ENCODE data around the gene LRRK1.
A peak's percentile ranks its signal among the peaks of the same experiment; 100 is the strongest.

The LRRK1 gene

GRCh38 chr15:101048581-101049030, 129.4 kb downstream of the LRRK1 start:
- peak; percentile 15 for DNase-seq

GRCh38 chr15:101049282-101049681, 130.1 kb downstream of the LRRK1 start:
- DNase-seq = peak; percentile 10

GRCh38 chr15:101049856-101050622, 130.9 kb downstream of the LRRK1 start:
- DNase-seq = peak; percentile 16

GRCh38 chr15:101050623-101051290, 131.6 kb downstream of the LRRK1 start:
- DNase-seq = peak; percentile 10

- peak; percentile 12 for DNase-seq
Observed at GRCh38 chr15:101051291-101052030, 132.3 kb downstream of the LRRK1 start.

- peak; percentile 6 for DNase-seq
Observed at GRCh38 chr15:101052031-101052620, 133.0 kb downstream of the LRRK1 start.

GRCh38 chr15:101052681-101053121, 133.5 kb downstream of the LRRK1 start:
- no peak for DNase-seq

- peak; percentile 11 for DNase-seq
Observed at GRCh38 chr15:101053261-101053660, 134.1 kb downstream of the LRRK1 start.

- no peak for DNase-seq
Observed at GRCh38 chr15:101054116-101054515, 135.0 kb downstream of the LRRK1 start.

- DNase-seq = peak; percentile 2
Observed at GRCh38 chr15:101054991-101055390, 135.8 kb downstream of the LRRK1 start.

- no peak for DNase-seq
Observed at GRCh38 chr15:101055411-101055810, 136.3 kb downstream of the LRRK1 start.

- no peak for DNase-seq
Observed at GRCh38 chr15:101056366-101057334, 137.5 kb downstream of the LRRK1 start.

GRCh38 chr15:101057841-101058407, 138.8 kb downstream of the LRRK1 start:
- peak; percentile 7 for DNase-seq

- peak; percentile 10 for DNase-seq
Observed at GRCh38 chr15:101058735-101059134, 139.6 kb downstream of the LRRK1 start.

GRCh38 chr15:101059381-101060341, 140.5 kb downstream of the LRRK1 start:
- DNase-seq = peak; percentile 7

- DNase-seq = no peak
Observed at GRCh38 chr15:101060576-101061551, 141.7 kb downstream of the LRRK1 start.

GRCh38 chr15:101062063-101062462, 142.9 kb downstream of the LRRK1 start:
- DNase-seq = no peak

GRCh38 chr15:101062471-101063171, 143.5 kb downstream of the LRRK1 start:
- no peak for DNase-seq
